H9 (cell line): Measurements from ENCODE around the gene ARHGAP24. TPM values are rescaled to one million over a fixed set of nuclear protein-coding genes. Genes with fewer than 3 reads are reported as not detected.

Experiments used
- DNase-seq: peaks from one replicate; pipeline ENCODE4 v3.0.0-alpha.2; 2017
- H2AFZ ChIP-seq: one replicate; pipeline ENCODE4 v1.6.1; 2013; ENCODE audit warnings: mild to moderate bottlenecking, low read length, control low read depth, moderate library complexity
- H2AK5ac ChIP-seq: 2 replicates; pipeline ENCODE4 v1.6.1; 2013; ENCODE audit warnings: low read length, control low read depth, mixed read lengths; ENCODE audit not compliant: insufficient read length
- H2BK120ac ChIP-seq: one replicate; pipeline ENCODE4 v1.6.1; 2013; ENCODE audit warnings: low read depth, mild to moderate bottlenecking, low read length, control low read depth, inconsistent platforms; ENCODE audit not compliant: poor library complexity, severe bottlenecking
- H2BK12ac ChIP-seq: 2 replicates; pipeline ENCODE4 v1.6.1; 2013; ENCODE audit warnings: low read length, control low read depth, mixed read lengths, low read depth; ENCODE audit not compliant: insufficient read length
- H2BK15ac ChIP-seq: 2 replicates; pipeline ENCODE4 v1.6.1; 2013; ENCODE audit warnings: low read depth, low read length, control low read depth
- H2BK20ac ChIP-seq: one replicate; pipeline ENCODE4 v1.6.1; 2013; ENCODE audit warnings: low read depth, mild to moderate bottlenecking, low read length, control low read depth, inconsistent platforms; ENCODE audit not compliant: poor library complexity, severe bottlenecking
- H2BK5ac ChIP-seq: 2 replicates; pipeline ENCODE4 v1.6.1; 2013; ENCODE audit warnings: low read length, control low read depth, mixed read lengths; ENCODE audit not compliant: insufficient read length
- H3K14ac ChIP-seq: 2 replicates; pipeline ENCODE4 v1.6.1; 2013; ENCODE audit warnings: low read length, control low read depth; ENCODE audit not compliant: insufficient read depth
- H3K18ac ChIP-seq: 2 replicates; pipeline ENCODE4 v1.6.1; 2013; ENCODE audit warnings: low read depth, mild to moderate bottlenecking, mixed read lengths, low read length, control low read depth; ENCODE audit not compliant: insufficient read length
- H3K23ac ChIP-seq: 2 replicates; pipeline ENCODE4 v1.6.1; 2013; ENCODE audit warnings: low read length, control low read depth, mixed read lengths, low read depth; ENCODE audit not compliant: insufficient read length
- H3K23me2 ChIP-seq: 2 replicates; pipeline ENCODE4 v1.6.1; 2013; ENCODE audit warnings: low read depth, mild to moderate bottlenecking, mixed read lengths, low read length, control low read depth; ENCODE audit not compliant: insufficient read length, poor library complexity, severe bottlenecking
- H3K27ac ChIP-seq: 2 replicates; pipeline ENCODE4 v1.5.1; 2013; ENCODE audit warnings: low read length, control low read depth, mixed read lengths, low read depth; ENCODE audit not compliant: insufficient read length
- H3K27me3 ChIP-seq: 2 replicates; pipeline ENCODE4 v1.6.1; 2013; ENCODE audit warnings: low read length, control low read depth, inconsistent platforms; ENCODE audit not compliant: insufficient read depth
- H3K4ac ChIP-seq: 2 replicates; pipeline ENCODE4 v1.6.1; 2013; ENCODE audit warnings: low read depth, mild to moderate bottlenecking, control low read depth, inconsistent platforms, low read length, moderate library complexity
- H3K4me1 ChIP-seq: 2 replicates; pipeline ENCODE4 v1.6.1; 2013; ENCODE audit warnings: low read length, control low read depth, inconsistent platforms; ENCODE audit not compliant: insufficient read depth
- H3K4me2 ChIP-seq: 2 replicates; pipeline ENCODE4 v1.6.1; 2013; ENCODE audit warnings: low read length, control low read depth, mixed read lengths; ENCODE audit not compliant: insufficient read length, insufficient read depth
- H3K56ac ChIP-seq: 2 replicates; pipeline ENCODE4 v1.6.1; 2013; ENCODE audit warnings: low read depth, mild to moderate bottlenecking, mixed read lengths, low read length, control low read depth; ENCODE audit not compliant: insufficient read length
- H3K79me1 ChIP-seq: 2 replicates; pipeline ENCODE4 v1.6.1; 2013; ENCODE audit warnings: low read depth, mild to moderate bottlenecking, moderate library complexity, low read length, control low read depth, inconsistent platforms; ENCODE audit not compliant: insufficient read depth, poor library complexity, severe bottlenecking
- H3K79me2 ChIP-seq: 2 replicates; pipeline ENCODE4 v1.6.1; 2013; ENCODE audit warnings: low read length, control low read depth, inconsistent platforms; ENCODE audit not compliant: insufficient read depth
- H3K9ac ChIP-seq: 2 replicates; pipeline ENCODE4 v1.6.1; 2013; ENCODE audit warnings: low read length, control low read depth, mixed read lengths; ENCODE audit not compliant: insufficient read length; ENCODE audit errors: extremely low read depth
- H3K9me3 ChIP-seq: one replicate; pipeline ENCODE4 v1.6.1; 2013; ENCODE audit warnings: low read depth, low read length, inconsistent platforms; ENCODE audit not compliant: control insufficient read depth
- H3T11ph ChIP-seq: one replicate; pipeline ENCODE4 v1.6.1; 2013; ENCODE audit warnings: mild to moderate bottlenecking, low read length, control low read depth, inconsistent platforms
- H4K20me1 ChIP-seq: one replicate; pipeline ENCODE4 v1.6.1; 2013; ENCODE audit not compliant: control insufficient read depth, insufficient read length, insufficient read depth
- H4K5ac ChIP-seq: 2 replicates; pipeline ENCODE4 v1.6.1; 2013; ENCODE audit warnings: low read depth, mild to moderate bottlenecking, mixed read lengths, low read length, control low read depth; ENCODE audit not compliant: insufficient read length
- H4K8ac ChIP-seq: replicated peaks from 2 replicates; pipeline ENCODE4 v1.6.1; 2013; ENCODE audit warnings: low read length, control low read depth, mixed read lengths, low read depth; ENCODE audit not compliant: insufficient read length
- H4K91ac ChIP-seq: 2 replicates; pipeline ENCODE4 v1.6.1; 2013; ENCODE audit warnings: low read depth, mild to moderate bottlenecking, moderate library complexity, mixed read lengths, low read length, control low read depth; ENCODE audit not compliant: insufficient read length
- H3K27ac Mint-ChIP-seq, 3 experiments: 2 replicates in 2 of 3; 3 replicates in 1 of 3; pipeline ENCODE4 v1.8.0; 2020 to 2021; ENCODE audit warnings: mixed read lengths in 3 of 3, mild to moderate bottlenecking in 1 of 3, moderate library complexity in 1 of 3
- H3K27me3 Mint-ChIP-seq: 2 replicates; pipeline ENCODE4 v1.8.0; 2021; ENCODE audit warnings: low read depth, mild to moderate bottlenecking, moderate library complexity, mixed read lengths
- H3K36me3 Mint-ChIP-seq, 3 experiments: 2 replicates in 2 of 3; 3 replicates in 1 of 3; pipeline ENCODE4 v1.8.0; 2020 to 2021; ENCODE audit warnings: low read depth in 3 of 3, mixed read lengths in 3 of 3; ENCODE audit not compliant: insufficient read depth in 1 of 3
- H3K4me1 Mint-ChIP-seq, 2 experiments: 2 replicates each; pipeline ENCODE4 v1.8.0; 2020; ENCODE audit warnings: mixed read lengths in 2 of 2
- H3K4me3 Mint-ChIP-seq, 2 experiments: 2 replicates in 1 of 2; 3 replicates in 1 of 2; pipeline ENCODE4 v1.8.0; 2020 to 2021; ENCODE audit warnings: mild to moderate bottlenecking in 2 of 2, mixed read lengths in 2 of 2, moderate library complexity in 1 of 2
- H3K9me3 Mint-ChIP-seq, 2 experiments: 2 replicates in 1 of 2; 3 replicates in 1 of 2; pipeline ENCODE4 v1.8.0; 2020; ENCODE audit warnings: mild to moderate bottlenecking in 2 of 2, mixed read lengths in 2 of 2, moderate library complexity in 1 of 2
- CTCF ChIP-seq: fragments of 200-600 bp; sonication (generic); conservative IDR thresholded peaks from 3 replicates; pipeline ENCODE4 v1.8.0; 2021; ENCODE audit warnings: antibody characterized with exemption, mild to moderate bottlenecking
- WGBS: extraction: QIAGEN DNeasy Blood & Tissue Kit; methylation state at CpG from one replicate; pipeline ENCODE4 v1.1.7; 2013; ENCODE audit warnings: missing lambda C conversion rate, low lambda C conversion rate, mixed read lengths; ENCODE audit not compliant: insufficient read length; ENCODE audit errors: extremely low coverage; 5-methylcytosine and 5-hydroxymethylcytosine counted together
- total RNA-seq: library from RNA; stranded (reverse); gene quantifications from 2 replicates; pipeline ENCODE4 v1.2.1, GENCODE V29; 2021

ARHGAP24 gene
- total RNA-seq, 1 experiment from 2014 or later = 0.37 TPM

- no peak overlapping the region for H2AK5ac ChIP-seq
- no peaks in the 10 kb centered on the region for H3K79me2 ChIP-seq
- no peak overlapping the region for H2AFZ ChIP-seq
- H2BK12ac ChIP-seq = no peak overlapping the region
- H3K18ac ChIP-seq = no peak overlapping the region
- no CpG with 5 or more reads among the region's 4 CpGs for WGBS
- H2BK120ac ChIP-seq = no peak overlapping the region
- Mint-ChIP-seq H3K9me3 (no peaks in the 10 kb centered on the region), H3K27ac (no peak overlapping the region), H3K4me1 (no peaks in the 10 kb centered on the region), H3K4me3 (no peak overlapping the region), H3K27me3 (no peaks in the 10 kb centered on the region), H3K36me3 (no peaks in the 10 kb centered on the region)
- no peaks in the 10 kb centered on the region for H3K27me3 ChIP-seq
- TF ChIP-seq CTCF = no peak
- no peak overlapping the region for H3K4ac ChIP-seq
- no peak overlapping the region for H4K91ac ChIP-seq
- no peaks in the 10 kb centered on the region for H3K4me1 ChIP-seq
- H2BK5ac ChIP-seq = no peak overlapping the region
- no peak overlapping the region for H3K56ac ChIP-seq
- H3K27ac ChIP-seq = no peak overlapping the region
- no peak overlapping the region for H4K8ac ChIP-seq
- no peaks in the 10 kb centered on the region for H3K79me1 ChIP-seq
- no peak overlapping the region for H3K23ac ChIP-seq
- no peak overlapping the region for H2BK20ac ChIP-seq
- no peak overlapping the region for H3K4me2 ChIP-seq
- H4K5ac ChIP-seq = no peak overlapping the region
- DNase-seq = no peak
- no peaks in the 10 kb centered on the region for H3K23me2 ChIP-seq
- no peak overlapping the region for H3K9ac ChIP-seq
- H3K14ac ChIP-seq = no peak overlapping the region
- H3K9me3 ChIP-seq = no peaks in the 10 kb centered on the region
- H4K20me1 ChIP-seq = no peaks in the 10 kb centered on the region
- no peak overlapping the region for H2BK15ac ChIP-seq
- H3T11ph ChIP-seq = no peak overlapping the region
These were observed 423.3 kb downstream of the ARHGAP24 start for GRCh38 chr4:85898231-85898630.
